Rectal smooth muscle tissue (tissue), 1 donor: ENCODE data around the gene PHAX.

ENCODE experiments used
- H3K27ac ChIP-seq: one replicate; pipeline ENCODE4 v1.7.0; 2013; ENCODE audit warnings: low read depth, low read length, inconsistent platforms
- H3K27me3 ChIP-seq: one replicate; pipeline ENCODE4 v1.7.0; 2013; ENCODE audit warnings: low read length; ENCODE audit not compliant: control insufficient read depth, insufficient read depth
- H3K36me3 ChIP-seq: one replicate; pipeline ENCODE4 v1.7.0; 2013; ENCODE audit warnings: low read length; ENCODE audit not compliant: control insufficient read depth, insufficient read depth
- H3K4me1 ChIP-seq: one replicate; pipeline ENCODE4 v1.7.0; 2013; ENCODE audit warnings: low read length; ENCODE audit not compliant: control insufficient read depth, insufficient read depth
- H3K4me3 ChIP-seq: one replicate; pipeline ENCODE4 v1.7.0; 2013; ENCODE audit warnings: low read length
- H3K9ac ChIP-seq: one replicate; pipeline ENCODE4 v1.7.0; 2013; ENCODE audit warnings: low read length

PHAX gene

DNA sequence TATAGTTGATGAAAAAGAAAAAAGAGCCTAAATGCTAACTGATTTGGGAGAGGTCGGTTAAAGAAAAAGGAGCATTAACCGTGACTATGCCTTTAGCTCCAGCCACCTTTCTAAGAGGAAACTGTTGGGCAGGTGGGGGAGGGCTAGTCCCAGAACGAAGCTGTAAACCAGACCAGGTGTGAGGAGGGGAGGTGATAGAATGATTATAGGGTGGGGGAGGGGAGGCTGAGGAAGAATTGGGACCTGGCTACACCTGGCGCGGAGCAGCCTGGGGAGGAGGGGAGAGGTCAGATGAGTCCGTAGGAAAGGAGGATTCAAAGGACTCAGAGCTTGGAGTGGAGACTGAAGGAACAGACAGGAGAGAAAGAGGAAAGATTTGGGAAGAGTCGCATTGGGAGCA is 73.4 kb downstream of the PHAX start:
- H3K27ac ChIP-seq = no peak overlapping the region
- H3K9ac ChIP-seq = no peak overlapping the region
- no peak overlapping the region for H3K4me3 ChIP-seq
- no peaks in the 10 kb centered on the region for H3K4me1 ChIP-seq
- no peaks in the 10 kb centered on the region for H3K27me3 ChIP-seq
- H3K36me3 ChIP-seq = no peaks in the 10 kb centered on the region

DNA sequence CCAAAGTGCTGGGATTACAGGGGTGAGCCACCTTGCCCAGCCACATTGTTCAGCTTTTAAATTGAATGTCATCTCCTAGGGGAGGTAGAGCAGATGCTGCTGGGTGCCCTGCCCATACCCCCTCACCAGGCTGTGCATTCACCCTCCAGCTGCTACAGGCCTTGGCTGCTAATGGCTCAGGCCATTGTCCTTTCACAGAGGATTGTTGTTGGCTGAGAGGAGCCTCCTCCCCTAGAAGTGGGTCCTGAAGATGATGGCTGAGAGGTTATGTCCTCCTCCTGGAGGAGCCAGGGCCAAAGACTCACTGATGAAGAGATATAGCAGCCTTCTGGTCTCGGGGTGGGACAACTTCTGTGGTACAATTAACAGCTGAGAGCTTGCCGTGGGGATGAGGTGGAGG is 74.6 kb downstream of the PHAX start:
- Histone ChIP-seq H3K36me3 (no peaks in the 10 kb centered on the region), H3K27me3 (no peaks in the 10 kb centered on the region), H3K9ac (no peak overlapping the region), H3K4me1 (no peaks in the 10 kb centered on the region), H3K4me3 (no peak overlapping the region), H3K27ac (no peak overlapping the region)

DNA sequence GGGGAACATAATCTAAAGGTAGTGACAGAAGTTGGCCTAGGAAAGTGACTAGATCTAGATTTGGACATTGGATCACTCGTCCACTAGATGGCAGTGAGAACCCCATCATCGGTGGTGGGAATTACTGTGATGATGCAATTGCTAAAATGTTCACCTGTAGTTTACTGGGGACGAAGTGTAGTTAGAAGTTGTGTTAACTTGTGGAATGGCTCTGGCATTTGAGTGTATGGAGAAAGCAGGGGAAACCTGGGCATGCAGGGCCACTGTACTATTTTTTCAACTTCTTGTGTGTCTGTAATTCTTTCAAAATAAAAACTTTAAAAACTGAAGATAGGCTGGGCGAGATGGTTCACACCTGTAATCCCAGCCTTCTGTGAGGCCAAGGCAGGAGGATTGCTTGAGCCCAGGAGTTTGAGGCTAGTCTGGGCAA is 75.5 kb downstream of the PHAX start:
- Histone ChIP-seq H3K9ac (no peak overlapping the region), H3K4me1 (no peaks in the 10 kb centered on the region), H3K36me3 (no peaks in the 10 kb centered on the region), H3K4me3 (no peak overlapping the region), H3K27ac (no peak overlapping the region), H3K27me3 (no peaks in the 10 kb centered on the region)
